Astrocyte of the spinal cord (primary cell): ENCODE measurements around the gene CEP85L.

Experiments
- DNase-seq: peaks from one replicate; pipeline ENCODE4 v3.0.0; 2011; ENCODE audit warnings: low read depth, low spot score
- H3K4me3 ChIP-seq: 2 replicates; pipeline ENCODE4 v1.5.1; 2011; ENCODE audit warnings: low read depth, mild to moderate bottlenecking, low read length, moderate library complexity
- in situ Hi-C: cut with HindIII; loops from 2 replicates; pipeline ENCODE4 v1.10.0; 2017; ENCODE audit warnings: low sequenced_read_pairs
- TF ChIP-seq, protein P1 (sequence below): IDR thresholded peaks from 2 replicates; pipeline ENCODE4 v1.5.1; 2012; ENCODE audit warnings: low read depth, mild to moderate bottlenecking, low read length, inconsistent platforms

CEP85L gene

DNA sequence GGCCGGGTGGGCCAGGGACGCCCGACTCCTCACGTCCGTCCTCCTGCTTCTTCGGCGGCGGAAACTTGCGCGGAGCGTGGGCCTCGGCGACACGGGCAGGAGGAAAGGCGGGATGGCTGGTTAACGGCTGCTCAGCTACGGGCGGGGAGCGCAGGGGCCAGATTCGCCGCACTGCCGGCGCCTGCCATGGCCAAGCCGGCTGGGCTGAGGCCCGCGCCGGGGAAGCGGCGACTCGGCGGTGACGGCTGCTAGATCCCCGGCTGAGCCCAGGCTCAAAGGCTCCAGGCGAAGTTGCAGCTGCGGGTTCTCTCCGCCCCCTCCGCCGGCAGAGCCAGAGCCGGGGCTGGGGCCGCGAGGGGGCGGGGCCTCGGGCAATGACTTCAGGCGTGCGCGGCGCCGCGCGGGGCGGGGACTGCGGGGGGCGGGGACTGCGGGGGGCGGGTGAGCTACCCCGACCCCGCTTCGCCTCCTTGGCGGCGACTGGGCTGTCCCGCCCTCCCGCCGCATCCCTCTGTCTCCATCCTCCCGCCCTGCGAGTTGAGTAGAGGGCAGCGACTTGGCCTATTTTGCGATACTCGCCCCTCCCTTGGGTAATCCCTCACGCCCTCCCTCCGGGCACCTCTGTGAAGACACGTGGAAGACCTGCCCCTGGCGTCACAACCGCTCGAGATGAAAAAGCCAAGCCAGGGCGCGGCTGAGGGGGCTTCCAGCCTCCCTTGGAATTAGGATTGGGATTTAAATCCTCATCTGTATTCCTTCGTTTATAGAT lies at the start of gene CEP85L:
CEP85L (minus strand) TSS at position 310 of the 769 bp plus-strand sequence. CDS start 322 bp downstream, outside the sequence.
- peak within 1 kb of the TSS; percentile 83 for H3K4me3 ChIP-seq
- TF ChIP-seq, protein P1, sequence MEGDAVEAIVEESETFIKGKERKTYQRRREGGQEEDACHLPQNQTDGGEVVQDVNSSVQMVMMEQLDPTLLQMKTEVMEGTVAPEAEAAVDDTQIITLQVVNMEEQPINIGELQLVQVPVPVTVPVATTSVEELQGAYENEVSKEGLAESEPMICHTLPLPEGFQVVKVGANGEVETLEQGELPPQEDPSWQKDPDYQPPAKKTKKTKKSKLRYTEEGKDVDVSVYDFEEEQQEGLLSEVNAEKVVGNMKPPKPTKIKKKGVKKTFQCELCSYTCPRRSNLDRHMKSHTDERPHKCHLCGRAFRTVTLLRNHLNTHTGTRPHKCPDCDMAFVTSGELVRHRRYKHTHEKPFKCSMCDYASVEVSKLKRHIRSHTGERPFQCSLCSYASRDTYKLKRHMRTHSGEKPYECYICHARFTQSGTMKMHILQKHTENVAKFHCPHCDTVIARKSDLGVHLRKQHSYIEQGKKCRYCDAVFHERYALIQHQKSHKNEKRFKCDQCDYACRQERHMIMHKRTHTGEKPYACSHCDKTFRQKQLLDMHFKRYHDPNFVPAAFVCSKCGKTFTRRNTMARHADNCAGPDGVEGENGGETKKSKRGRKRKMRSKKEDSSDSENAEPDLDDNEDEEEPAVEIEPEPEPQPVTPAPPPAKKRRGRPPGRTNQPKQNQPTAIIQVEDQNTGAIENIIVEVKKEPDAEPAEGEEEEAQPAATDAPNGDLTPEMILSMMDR = no peak
- peak; percentile 91 for DNase-seq
- in situ Hi-C loops = no loop called here

DNA sequence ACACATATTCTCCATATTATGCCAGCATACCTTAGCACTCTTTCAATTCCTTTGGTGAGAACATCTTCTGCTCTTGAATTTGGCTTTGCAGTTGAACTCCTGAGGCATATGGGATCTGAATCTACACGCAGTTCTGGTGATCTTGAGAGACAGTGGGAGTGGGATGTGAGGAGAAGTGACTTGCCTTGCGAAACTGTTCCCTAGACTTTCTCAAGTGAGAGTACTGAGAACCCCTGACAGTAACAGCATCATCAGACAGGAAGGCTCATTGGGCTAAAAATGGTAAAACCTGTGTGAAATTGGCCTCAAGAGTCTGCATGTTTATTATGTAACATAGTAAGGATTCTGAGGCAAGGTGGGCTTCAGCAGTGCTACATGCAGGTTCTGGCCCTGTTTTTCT lies 49.1 kb upstream of the CEP85L start:
- H3K4me3 ChIP-seq = no peak overlapping the region
- no peak for DNase-seq
- in situ Hi-C loops = no loop called here
- TF ChIP-seq, protein P1 = no peak

DNA sequence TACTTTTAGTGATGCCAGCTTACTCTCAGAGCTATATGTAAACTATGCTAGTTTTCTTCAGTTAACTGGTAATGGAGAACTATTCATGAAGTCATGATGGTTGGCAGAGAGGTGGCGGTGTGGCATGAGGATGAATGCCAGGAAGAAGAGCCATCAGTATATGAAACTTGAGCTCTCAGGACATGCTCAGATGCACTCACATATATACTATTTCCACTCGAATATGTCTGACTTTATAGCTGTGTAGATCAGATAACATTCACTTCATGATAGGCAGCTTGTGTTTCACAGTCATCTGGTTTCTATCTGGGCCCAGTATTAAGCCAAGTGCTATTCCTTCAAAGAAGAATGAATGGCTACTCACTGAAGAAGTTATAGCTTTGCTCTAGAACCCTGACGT lies 46.2 kb upstream of the CEP85L start:
- no peak overlapping the region for H3K4me3 ChIP-seq
- no peak for DNase-seq
- TF ChIP-seq, protein P1 = no peak
- in situ Hi-C loops = no loop called here

DNA sequence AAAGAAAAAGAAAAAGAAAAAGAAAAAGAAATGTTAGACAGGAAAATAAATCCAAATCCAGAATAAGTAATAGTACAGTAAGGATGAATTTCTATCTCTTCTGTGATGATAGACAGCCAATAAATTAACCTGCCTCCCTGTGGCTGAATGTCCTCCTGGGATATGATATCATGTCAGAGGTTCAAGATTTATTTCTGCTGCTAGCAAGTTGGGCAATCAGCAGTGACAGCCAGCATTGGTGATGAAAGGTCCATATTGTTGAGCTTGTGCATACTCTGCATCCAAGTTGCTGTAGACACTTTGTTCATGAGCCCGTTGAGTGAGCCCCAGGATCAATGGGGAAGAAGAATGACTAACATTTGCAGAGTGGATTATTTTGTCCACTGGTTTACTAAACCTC lies 44.9 kb upstream of the CEP85L start:
- no peak overlapping the region for H3K4me3 ChIP-seq
- TF ChIP-seq, protein P1 = no peak
- in situ Hi-C loops = no loop called here
- no peak for DNase-seq

DNA sequence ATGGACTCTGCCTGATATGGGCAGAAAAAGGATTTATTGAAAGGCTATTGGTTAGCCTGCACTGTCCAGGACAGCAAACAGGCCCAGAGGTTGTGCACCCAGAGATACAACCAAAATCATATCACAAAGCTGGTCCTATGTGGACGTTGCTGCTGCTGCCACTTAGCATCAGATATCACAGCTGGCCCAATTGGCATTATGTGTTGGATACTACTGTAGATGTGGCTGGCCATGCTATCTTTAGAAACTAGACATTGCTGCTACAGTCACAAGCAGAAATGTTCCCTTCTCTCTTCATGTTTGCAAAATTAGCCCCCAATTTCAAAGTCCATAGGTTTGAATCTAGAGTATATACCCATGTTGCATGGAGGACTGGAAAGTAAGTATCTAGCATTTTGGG lies 42.2 kb upstream of the CEP85L start:
- in situ Hi-C loops = no loop called here
- no peak overlapping the region for H3K4me3 ChIP-seq
- no peak for DNase-seq

DNA sequence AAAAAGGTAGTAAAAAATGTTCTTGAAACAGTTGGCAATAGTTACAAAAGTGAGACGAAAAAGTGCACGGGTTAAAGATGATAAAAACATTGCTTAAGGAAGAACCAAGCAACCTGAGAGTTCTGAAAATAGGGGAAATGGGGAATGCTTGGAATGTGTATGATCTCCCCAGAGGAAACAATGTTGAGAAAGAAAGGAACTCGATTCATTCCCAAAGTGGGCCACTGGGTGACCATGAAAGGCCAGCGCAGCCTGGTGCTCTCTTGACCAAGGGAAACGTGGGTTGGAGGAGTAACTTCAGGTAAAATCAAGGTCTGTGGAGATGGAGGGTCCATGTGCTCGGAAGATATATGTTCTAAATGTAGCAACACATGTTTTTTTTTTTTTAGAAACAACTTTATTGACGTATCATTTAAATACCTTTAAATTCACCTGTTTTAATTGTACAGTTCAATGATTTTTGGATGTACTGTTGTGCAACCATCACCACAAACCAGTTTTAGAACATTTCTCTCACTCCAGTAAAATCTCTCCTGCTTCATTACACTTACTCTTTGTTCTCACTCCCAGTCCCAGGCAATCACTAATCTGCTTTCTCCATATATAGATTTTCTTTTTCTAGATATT lies 34.5 kb upstream of the CEP85L start:
- in situ Hi-C loops = no loop called here
- TF ChIP-seq, protein P1 = no peak
- DNase-seq = no peak
- no peak overlapping the region for H3K4me3 ChIP-seq

More for the DNA sequence above, 42.2 kb upstream of the CEP85L start:
- TF ChIP-seq, protein P1 = no peak
